ENCODE measurements around the gene KCNT1. TPM values are rescaled to one million over a fixed set of nuclear protein-coding genes. Genes with fewer than 3 reads are reported as not detected.

Gene KCNT1
- polyA plus RNA-seq, 2 of the 4 experiments (the other 2 are of a cell fraction) = not detected

- no peak for FAIRE-seq
- Histone ChIP-seq H3K9me3 (no peaks in the 10 kb centered on the region), H3K4me1 (no peaks in the 10 kb centered on the region), H3K4me3 (no peak overlapping the region), H3K27ac (no peak overlapping the region), H3K4me2 (peak overlapping the region; percentile 31; the same call in 2 of the 3 replicates)
- ChIA-PET CTCF (interaction anchor here (0.5 to 2.8 kb wide), 6 partner anchors 12 to 92 kb away, joined by 3 to 7 read pairs (median 3); no protein-coding TSS in a partner anchor), POLR2A (no interaction called here)
- DNase-seq (ENCODE audit: low read depth in 1 of 2, low spot score in 1 of 2) = peak in 1 of 2 experiments; percentile 16
- no peak for TF ChIP-seq KDM1A (IDR thresholded peaks at IDR 0.05; ENCODE audit: low read depth)
- TF ChIP-seq MAFK (IDR thresholded peaks at IDR 0.05; ENCODE audit: partially characterized antibody) = no peak
- no peak for TF ChIP-seq BHLHE40 (IDR thresholded peaks at IDR 0.05; ENCODE audit: low read depth, low read length)
- no peak for TF ChIP-seq HDAC2 (IDR thresholded peaks at IDR 0.05)
- TF ChIP-seq HEYL (CRISPR knock-in tag; IDR thresholded peaks at IDR 0.05) = no peak
- TF ChIP-seq FOSL2 (IDR thresholded peaks at IDR 0.05) = no peak
- no peak for TF ChIP-seq FOSL2 (CRISPR knock-in tag; IDR thresholded peaks at IDR 0.05)
- TF ChIP-seq ESRRA (IDR thresholded peaks at IDR 0.05; ENCODE audit: borderline replicate concordance, low read length) = no peak
- TF ChIP-seq CHD4 (IDR thresholded peaks at IDR 0.05; ENCODE audit: borderline replicate concordance) = no peak
- TF ChIP-seq, protein P1, sequence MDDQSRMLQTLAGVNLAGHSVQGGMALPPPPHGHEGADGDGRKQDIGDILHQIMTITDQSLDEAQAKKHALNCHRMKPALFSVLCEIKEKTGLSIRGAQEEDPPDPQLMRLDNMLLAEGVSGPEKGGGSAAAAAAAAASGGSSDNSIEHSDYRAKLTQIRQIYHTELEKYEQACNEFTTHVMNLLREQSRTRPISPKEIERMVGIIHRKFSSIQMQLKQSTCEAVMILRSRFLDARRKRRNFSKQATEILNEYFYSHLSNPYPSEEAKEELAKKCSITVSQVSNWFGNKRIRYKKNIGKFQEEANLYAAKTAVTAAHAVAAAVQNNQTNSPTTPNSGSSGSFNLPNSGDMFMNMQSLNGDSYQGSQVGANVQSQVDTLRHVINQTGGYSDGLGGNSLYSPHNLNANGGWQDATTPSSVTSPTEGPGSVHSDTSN (IDR thresholded peaks at IDR 0.05) = no peak
- TF ChIP-seq NFE2L2 (conservative IDR thresholded peaks at IDR 0.05; ENCODE audit: low read length) = no peak
- no peak for TF ChIP-seq USF2 (IDR thresholded peaks at IDR 0.05)
- no peak for TF ChIP-seq FOSB (CRISPR knock-in tag; IDR thresholded peaks at IDR 0.05)
- no peak for TF ChIP-seq NR3C1 (IDR thresholded peaks at IDR 0.05)
- no peak for TF ChIP-seq EHF (CRISPR knock-in tag; IDR thresholded peaks at IDR 0.05)
- TF ChIP-seq, protein P2, sequence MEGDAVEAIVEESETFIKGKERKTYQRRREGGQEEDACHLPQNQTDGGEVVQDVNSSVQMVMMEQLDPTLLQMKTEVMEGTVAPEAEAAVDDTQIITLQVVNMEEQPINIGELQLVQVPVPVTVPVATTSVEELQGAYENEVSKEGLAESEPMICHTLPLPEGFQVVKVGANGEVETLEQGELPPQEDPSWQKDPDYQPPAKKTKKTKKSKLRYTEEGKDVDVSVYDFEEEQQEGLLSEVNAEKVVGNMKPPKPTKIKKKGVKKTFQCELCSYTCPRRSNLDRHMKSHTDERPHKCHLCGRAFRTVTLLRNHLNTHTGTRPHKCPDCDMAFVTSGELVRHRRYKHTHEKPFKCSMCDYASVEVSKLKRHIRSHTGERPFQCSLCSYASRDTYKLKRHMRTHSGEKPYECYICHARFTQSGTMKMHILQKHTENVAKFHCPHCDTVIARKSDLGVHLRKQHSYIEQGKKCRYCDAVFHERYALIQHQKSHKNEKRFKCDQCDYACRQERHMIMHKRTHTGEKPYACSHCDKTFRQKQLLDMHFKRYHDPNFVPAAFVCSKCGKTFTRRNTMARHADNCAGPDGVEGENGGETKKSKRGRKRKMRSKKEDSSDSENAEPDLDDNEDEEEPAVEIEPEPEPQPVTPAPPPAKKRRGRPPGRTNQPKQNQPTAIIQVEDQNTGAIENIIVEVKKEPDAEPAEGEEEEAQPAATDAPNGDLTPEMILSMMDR (IDR thresholded peaks at IDR 0.05) = no peak
- peak in 1 of 2 experiments; percentile 11; a peak in 1 of 6 replicates for ATAC-seq
- 10% methylated on average over 18 of the region's 23 CpGs for WGBS (ENCODE audit: missing lambda C conversion rate)
Observed at GRCh38 chr9:135707252-135708138, 5.5 kb downstream of the KCNT1 start.

GRCh38 chr9:135708164-135708563 lies 6.2 kb downstream of the KCNT1 start:
- Histone ChIP-seq H3K4me1 (no peaks in the 10 kb centered on the region), H3K27ac (no peak overlapping the region), H3K4me3 (no peak overlapping the region), H3K4me2 (no peak overlapping the region), H3K9me3 (no peaks in the 10 kb centered on the region)
- ATAC-seq (no peak), FAIRE-seq (no peak), DNase-seq (ENCODE audit: low read depth in 1 of 2, low spot score in 1 of 2) (no peak)
- ChIA-PET CTCF (no interaction called here), POLR2A (no interaction called here)
- TF ChIP-seq CEBPB (IDR thresholded peaks at IDR 0.05) = no peak
- TF ChIP-seq RNF2 (IDR thresholded peaks at IDR 0.05; ENCODE audit: borderline replicate concordance, low read depth) = no peak
- no peak for TF ChIP-seq KDM1A (IDR thresholded peaks at IDR 0.05; ENCODE audit: low read depth)
- TF ChIP-seq POLR2A (IDR thresholded peaks at IDR 0.05; ENCODE audit: low read length) = no peak
- TF ChIP-seq HDAC2 (IDR thresholded peaks at IDR 0.05) = no peak
- no peak for TF ChIP-seq RCOR1 (IDR thresholded peaks at IDR 0.05; ENCODE audit: low read depth, low read length)
- TF ChIP-seq RFX5 (IDR thresholded peaks at IDR 0.05) = no peak
- TF ChIP-seq SMC3 (IDR thresholded peaks at IDR 0.05) = no peak
- TF ChIP-seq FOSL2 (IDR thresholded peaks at IDR 0.05) = no peak
- no peak for TF ChIP-seq FOSL2 (CRISPR knock-in tag; IDR thresholded peaks at IDR 0.05)
- no peak for TF ChIP-seq KDM5A (IDR thresholded peaks at IDR 0.05)
- no peak for TF ChIP-seq HOXB5 (CRISPR knock-in tag; IDR thresholded peaks at IDR 0.05)
- TF ChIP-seq USF2 (IDR thresholded peaks at IDR 0.05) = no peak
- no peak for TF ChIP-seq EP300 (IDR thresholded peaks at IDR 0.05)
- no peak for TF ChIP-seq ELK1 (IDR thresholded peaks at IDR 0.05; ENCODE audit: low read depth, low read length)
- TF ChIP-seq, protein P1 (IDR thresholded peaks at IDR 0.05) = no peak
- no peak for TF ChIP-seq HOXA7 (CRISPR knock-in tag; IDR thresholded peaks at IDR 0.05)
- 52% methylated on average over 4 of the region's 4 CpGs for WGBS (ENCODE audit: missing lambda C conversion rate)
